ENCODE data around the gene PWWP2B.

The PWWP2B gene

GRCh38 chr10:132402781-132403241 lies 5.8 kb downstream of the PWWP2B start:
- TF ChIP-seq EGR1 (IDR thresholded peaks at IDR 0.05): no peak
- no peak for TF ChIP-seq TCF12 (IDR thresholded peaks at IDR 0.05; ENCODE audit: low read depth)
- no peak for TF ChIP-seq YY1 (IDR thresholded peaks at IDR 0.05; ENCODE audit: low read depth)
- TF ChIP-seq RAD21 (IDR thresholded peaks at IDR 0.05; ENCODE audit: low read depth): no peak
- no peak for TF ChIP-seq FOXM1 (IDR thresholded peaks at IDR 0.05; ENCODE audit: borderline replicate concordance, low read depth)

GRCh38 chr10:132403511-132404168 lies 6.6 kb downstream of the PWWP2B start:
- TF ChIP-seq, protein P1, sequence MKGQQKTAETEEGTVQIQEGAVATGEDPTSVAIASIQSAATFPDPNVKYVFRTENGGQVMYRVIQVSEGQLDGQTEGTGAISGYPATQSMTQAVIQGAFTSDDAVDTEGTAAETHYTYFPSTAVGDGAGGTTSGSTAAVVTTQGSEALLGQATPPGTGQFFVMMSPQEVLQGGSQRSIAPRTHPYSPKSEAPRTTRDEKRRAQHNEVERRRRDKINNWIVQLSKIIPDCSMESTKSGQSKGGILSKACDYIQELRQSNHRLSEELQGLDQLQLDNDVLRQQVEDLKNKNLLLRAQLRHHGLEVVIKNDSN (IDR thresholded peaks at IDR 0.05): no peak
- TF ChIP-seq TEAD4 (IDR thresholded peaks at IDR 0.05) (peak; percentile 58), YY1 (IDR thresholded peaks at IDR 0.05; ENCODE audit: low read depth) (no peak), NFIC (IDR thresholded peaks at IDR 0.05) (no peak), CEBPB (IDR thresholded peaks at IDR 0.05) (no peak), MAX (IDR thresholded peaks at IDR 0.05) (no peak), TAF1 (IDR thresholded peaks at IDR 0.05; ENCODE audit: low read depth) (no peak)

DNA sequence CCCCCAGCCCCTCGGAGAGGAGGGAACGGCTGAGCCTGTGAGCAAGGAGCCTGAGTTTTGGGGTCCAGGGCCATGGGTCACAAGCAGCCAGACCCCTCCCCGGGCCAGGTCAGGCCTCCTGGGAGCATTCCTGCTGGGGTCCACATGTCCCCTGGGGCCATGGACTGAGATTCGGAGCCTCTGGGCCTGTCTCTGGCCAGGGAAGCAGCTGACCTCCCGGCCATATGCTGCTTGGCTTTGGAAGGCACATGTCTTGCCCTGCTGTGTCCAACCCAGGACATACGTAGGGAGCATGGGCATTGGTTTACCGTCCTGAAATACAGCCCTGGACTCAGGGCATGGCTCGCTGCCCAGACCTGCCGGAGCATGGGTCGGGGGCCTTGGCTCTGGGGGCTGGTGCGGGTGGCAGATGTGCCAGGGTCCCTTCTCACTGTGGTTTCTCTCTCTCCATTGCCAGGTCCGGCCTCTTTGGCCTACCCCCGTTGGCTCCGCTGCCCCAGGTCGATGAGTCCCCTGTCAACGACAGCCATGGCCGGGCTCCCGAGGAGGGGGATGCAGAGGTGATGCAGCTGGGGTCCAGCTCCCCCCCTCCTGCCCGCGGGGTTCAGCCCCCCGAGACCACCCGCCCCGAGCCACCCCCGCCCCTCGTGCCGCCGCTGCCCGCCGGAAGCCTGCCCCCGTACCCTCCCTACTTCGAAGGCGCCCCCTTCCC lies 7.3 kb downstream of the PWWP2B start:
- no peak for TF ChIP-seq TAF1 (IDR thresholded peaks at IDR 0.05; ENCODE audit: low read depth)
- no peak for TF ChIP-seq NFIC (IDR thresholded peaks at IDR 0.05)
- no peak for TF ChIP-seq TEAD4 (IDR thresholded peaks at IDR 0.05)
- no peak; the same call in 1 of the 2 replicates for TF ChIP-seq ZBTB7A (IDR thresholded peaks at IDR 0.05; ENCODE audit: low read depth)
- TF ChIP-seq MAX (IDR thresholded peaks at IDR 0.05): no peak
- TF ChIP-seq, protein P1 (IDR thresholded peaks at IDR 0.05): no peak
- TF ChIP-seq EP300 (IDR thresholded peaks at IDR 0.05; ENCODE audit: borderline replicate concordance): no peak
- no peak for TF ChIP-seq FOXM1 (IDR thresholded peaks at IDR 0.05; ENCODE audit: borderline replicate concordance, low read depth)
- TF ChIP-seq TCF12 (IDR thresholded peaks at IDR 0.05; ENCODE audit: low read depth): no peak
- TF ChIP-seq YY1 (IDR thresholded peaks at IDR 0.05; ENCODE audit: low read depth): no peak
- TF ChIP-seq CEBPB (IDR thresholded peaks at IDR 0.05): no peak
- TF ChIP-seq CREB1 (IDR thresholded peaks at IDR 0.05; ENCODE audit: low read depth): no peak
- TF ChIP-seq, protein P2, sequence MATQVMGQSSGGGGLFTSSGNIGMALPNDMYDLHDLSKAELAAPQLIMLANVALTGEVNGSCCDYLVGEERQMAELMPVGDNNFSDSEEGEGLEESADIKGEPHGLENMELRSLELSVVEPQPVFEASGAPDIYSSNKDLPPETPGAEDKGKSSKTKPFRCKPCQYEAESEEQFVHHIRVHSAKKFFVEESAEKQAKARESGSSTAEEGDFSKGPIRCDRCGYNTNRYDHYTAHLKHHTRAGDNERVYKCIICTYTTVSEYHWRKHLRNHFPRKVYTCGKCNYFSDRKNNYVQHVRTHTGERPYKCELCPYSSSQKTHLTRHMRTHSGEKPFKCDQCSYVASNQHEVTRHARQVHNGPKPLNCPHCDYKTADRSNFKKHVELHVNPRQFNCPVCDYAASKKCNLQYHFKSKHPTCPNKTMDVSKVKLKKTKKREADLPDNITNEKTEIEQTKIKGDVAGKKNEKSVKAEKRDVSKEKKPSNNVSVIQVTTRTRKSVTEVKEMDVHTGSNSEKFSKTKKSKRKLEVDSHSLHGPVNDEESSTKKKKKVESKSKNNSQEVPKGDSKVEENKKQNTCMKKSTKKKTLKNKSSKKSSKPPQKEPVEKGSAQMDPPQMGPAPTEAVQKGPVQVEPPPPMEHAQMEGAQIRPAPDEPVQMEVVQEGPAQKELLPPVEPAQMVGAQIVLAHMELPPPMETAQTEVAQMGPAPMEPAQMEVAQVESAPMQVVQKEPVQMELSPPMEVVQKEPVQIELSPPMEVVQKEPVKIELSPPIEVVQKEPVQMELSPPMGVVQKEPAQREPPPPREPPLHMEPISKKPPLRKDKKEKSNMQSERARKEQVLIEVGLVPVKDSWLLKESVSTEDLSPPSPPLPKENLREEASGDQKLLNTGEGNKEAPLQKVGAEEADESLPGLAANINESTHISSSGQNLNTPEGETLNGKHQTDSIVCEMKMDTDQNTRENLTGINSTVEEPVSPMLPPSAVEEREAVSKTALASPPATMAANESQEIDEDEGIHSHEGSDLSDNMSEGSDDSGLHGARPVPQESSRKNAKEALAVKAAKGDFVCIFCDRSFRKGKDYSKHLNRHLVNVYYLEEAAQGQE (IDR thresholded peaks at IDR 0.05; ENCODE audit: low read depth): no peak
- no peak for TF ChIP-seq EGR1 (IDR thresholded peaks at IDR 0.05)
- no peak for TF ChIP-seq RAD21 (IDR thresholded peaks at IDR 0.05; ENCODE audit: low read depth)

DNA sequence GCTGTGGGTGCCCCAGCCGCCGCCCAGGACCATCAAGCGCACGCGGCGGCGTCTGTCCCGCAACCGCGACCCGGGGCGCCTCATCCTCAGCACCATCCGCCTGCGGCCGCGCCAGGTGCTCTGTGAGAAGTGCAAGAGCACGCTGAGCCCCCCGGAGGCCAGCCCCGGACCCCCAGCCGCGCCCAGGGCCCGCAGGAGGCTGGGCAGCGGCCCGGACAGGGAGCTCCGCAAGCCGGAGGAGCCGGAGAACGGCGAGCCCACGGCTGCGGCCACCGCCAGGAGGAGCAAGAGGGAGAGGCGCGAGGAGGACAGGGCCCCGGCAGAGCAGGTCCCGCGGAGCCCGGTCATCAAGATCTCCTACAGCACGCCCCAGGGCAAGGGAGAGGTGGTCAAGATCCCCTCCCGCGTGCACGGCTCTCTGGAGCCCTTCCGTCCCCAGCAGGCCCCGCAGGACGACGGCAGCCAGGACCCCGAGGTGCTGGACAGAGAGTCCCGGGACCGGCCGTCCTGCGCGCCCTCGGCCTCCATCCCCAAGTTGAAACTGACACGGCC lies 8.0 kb downstream of the PWWP2B start:
- TF ChIP-seq NFIC (IDR thresholded peaks at IDR 0.05): no peak

DNA sequence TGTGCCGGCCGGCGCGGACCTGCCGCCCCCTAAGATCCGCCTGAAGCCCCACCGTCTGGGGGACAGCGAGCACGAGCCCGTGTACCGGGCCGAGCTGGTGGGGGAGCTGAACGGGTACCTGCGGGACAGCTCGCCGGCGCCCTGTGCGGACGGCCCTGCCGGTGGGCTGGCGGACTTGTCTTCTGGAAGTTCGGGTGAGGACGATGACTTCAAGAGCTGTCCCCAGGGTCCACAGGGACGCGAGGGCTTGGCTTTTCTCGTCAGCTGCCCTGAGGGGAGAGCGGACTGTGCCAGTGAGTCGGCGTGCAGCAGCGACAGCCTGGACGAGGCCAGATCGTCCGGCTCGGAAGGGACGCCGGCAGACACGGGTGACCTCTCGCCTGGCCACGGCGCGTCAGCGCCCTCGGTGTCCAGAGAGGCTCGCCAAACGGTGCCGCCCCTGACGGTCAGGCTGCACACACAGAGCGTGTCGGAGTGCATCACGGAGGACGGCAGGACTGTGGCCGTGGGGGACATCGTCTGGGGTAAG lies 8.5 kb downstream of the PWWP2B start:
- TF ChIP-seq FOXM1 (IDR thresholded peaks at IDR 0.05; ENCODE audit: borderline replicate concordance, low read depth) (no peak), ZBTB7A (IDR thresholded peaks at IDR 0.05; ENCODE audit: low read depth) (no peak), TEAD4 (IDR thresholded peaks at IDR 0.05) (no peak), YY1 (IDR thresholded peaks at IDR 0.05; ENCODE audit: low read depth) (no peak), EP300 (IDR thresholded peaks at IDR 0.05; ENCODE audit: borderline replicate concordance) (no peak), CEBPB (IDR thresholded peaks at IDR 0.05) (no peak), TAF1 (IDR thresholded peaks at IDR 0.05; ENCODE audit: low read depth) (no peak), TCF12 (IDR thresholded peaks at IDR 0.05; ENCODE audit: low read depth) (no peak), MAX (IDR thresholded peaks at IDR 0.05) (no peak), CREB1 (IDR thresholded peaks at IDR 0.05; ENCODE audit: low read depth) (no peak), RAD21 (IDR thresholded peaks at IDR 0.05; ENCODE audit: low read depth) (no peak), EGR1 (IDR thresholded peaks at IDR 0.05) (no peak), NFIC (IDR thresholded peaks at IDR 0.05) (no peak)
- TF ChIP-seq, protein P1 (IDR thresholded peaks at IDR 0.05): no peak
- TF ChIP-seq, protein P2 (IDR thresholded peaks at IDR 0.05; ENCODE audit: low read depth): no peak

Measured in Ishikawa (cell line).